Panc1 (cell line): ENCODE data around the gene THADA.

Experiments used
- CTCF ChIP-seq: fragments of 450-650 bp; IDR thresholded peaks from 2 replicates; pipeline ENCODE4 v1.5.1; 2017; ENCODE audit warnings: mild to moderate bottlenecking
- TF ChIP-seq, protein P1 (sequence below), 2 experiments: IDR thresholded peaks; 2 replicates each; pipeline ENCODE4 v1.6.1; 2011 to 2012; ENCODE audit warnings: low read depth in 2 of 2, control low read depth in 1 of 2, low read length in 1 of 2, mild to moderate bottlenecking in 1 of 2, moderate library complexity in 1 of 2; ENCODE audit not compliant: insufficient read depth in 1 of 2

- no peak for TF ChIP-seq CTCF
- TF ChIP-seq, protein P1, sequence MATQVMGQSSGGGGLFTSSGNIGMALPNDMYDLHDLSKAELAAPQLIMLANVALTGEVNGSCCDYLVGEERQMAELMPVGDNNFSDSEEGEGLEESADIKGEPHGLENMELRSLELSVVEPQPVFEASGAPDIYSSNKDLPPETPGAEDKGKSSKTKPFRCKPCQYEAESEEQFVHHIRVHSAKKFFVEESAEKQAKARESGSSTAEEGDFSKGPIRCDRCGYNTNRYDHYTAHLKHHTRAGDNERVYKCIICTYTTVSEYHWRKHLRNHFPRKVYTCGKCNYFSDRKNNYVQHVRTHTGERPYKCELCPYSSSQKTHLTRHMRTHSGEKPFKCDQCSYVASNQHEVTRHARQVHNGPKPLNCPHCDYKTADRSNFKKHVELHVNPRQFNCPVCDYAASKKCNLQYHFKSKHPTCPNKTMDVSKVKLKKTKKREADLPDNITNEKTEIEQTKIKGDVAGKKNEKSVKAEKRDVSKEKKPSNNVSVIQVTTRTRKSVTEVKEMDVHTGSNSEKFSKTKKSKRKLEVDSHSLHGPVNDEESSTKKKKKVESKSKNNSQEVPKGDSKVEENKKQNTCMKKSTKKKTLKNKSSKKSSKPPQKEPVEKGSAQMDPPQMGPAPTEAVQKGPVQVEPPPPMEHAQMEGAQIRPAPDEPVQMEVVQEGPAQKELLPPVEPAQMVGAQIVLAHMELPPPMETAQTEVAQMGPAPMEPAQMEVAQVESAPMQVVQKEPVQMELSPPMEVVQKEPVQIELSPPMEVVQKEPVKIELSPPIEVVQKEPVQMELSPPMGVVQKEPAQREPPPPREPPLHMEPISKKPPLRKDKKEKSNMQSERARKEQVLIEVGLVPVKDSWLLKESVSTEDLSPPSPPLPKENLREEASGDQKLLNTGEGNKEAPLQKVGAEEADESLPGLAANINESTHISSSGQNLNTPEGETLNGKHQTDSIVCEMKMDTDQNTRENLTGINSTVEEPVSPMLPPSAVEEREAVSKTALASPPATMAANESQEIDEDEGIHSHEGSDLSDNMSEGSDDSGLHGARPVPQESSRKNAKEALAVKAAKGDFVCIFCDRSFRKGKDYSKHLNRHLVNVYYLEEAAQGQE (IDR thresholded peaks at IDR 0.05; ENCODE audit: insufficient read depth in 1 of 2, low read depth in 2 of 2, low read length in 1 of 2), result no peak
Observed at GRCh38 chr2:43327119-43327518, 268.7 kb downstream of the THADA start.
